SIG-M5 treated with dmso at 0.1 percent for 504 hours (cell line): Measurements from ENCODE around the gene ITPR2.
"Not testable (repeated sequence)": the region's sequence is repeated elsewhere in the genome, so short reads cannot be mapped to it uniquely, and the experiment has no call there.

Source experiments
- DNase-seq: peaks from one replicate; lab custom pipeline; 2025; ENCODE audit not compliant: unreplicated experiment; lab: John Stamatoyannopoulos, UW

The ITPR2 gene

GRCh38 chr12:26533211-26533610, 299.8 kb downstream of the ITPR2 start:
- no peak for DNase-seq

- no peak for DNase-seq
These were observed 302.5 kb downstream of the ITPR2 start for GRCh38 chr12:26530461-26530860.

- no peak for DNase-seq
These were observed 304.1 kb downstream of the ITPR2 start for GRCh38 chr12:26528943-26529342.

- DNase-seq: no peak
These were observed 305.3 kb downstream of the ITPR2 start for GRCh38 chr12:26527682-26528081.

GRCh38 chr12:26524862-26525465, 308.0 kb downstream of the ITPR2 start:
- DNase-seq: no peak

- peak; percentile 92 for DNase-seq
These were observed 309.3 kb downstream of the ITPR2 start for GRCh38 chr12:26523708-26524150.

- no peak for DNase-seq
These were observed 312.1 kb downstream of the ITPR2 start for GRCh38 chr12:26520869-26521268.

- DNase-seq: no peak
These were observed 312.9 kb downstream of the ITPR2 start for GRCh38 chr12:26520109-26520508.

- DNase-seq: no peak
These were observed 313.5 kb downstream of the ITPR2 start for GRCh38 chr12:26519462-26519861.

- DNase-seq: not testable (repeated sequence)
These were observed 315.7 kb downstream of the ITPR2 start for GRCh38 chr12:26517320-26517719.

- no peak for DNase-seq
These were observed 318.6 kb downstream of the ITPR2 start for GRCh38 chr12:26514364-26514763.

- DNase-seq: no peak
These were observed 319.5 kb downstream of the ITPR2 start for GRCh38 chr12:26513363-26514043.

GRCh38 chr12:26512213-26512612, 320.8 kb downstream of the ITPR2 start:
- no peak for DNase-seq

- DNase-seq: no peak
These were observed 322.7 kb downstream of the ITPR2 start for GRCh38 chr12:26510354-26510674.

GRCh38 chr12:26507613-26508012, 325.4 kb downstream of the ITPR2 start:
- no peak for DNase-seq

GRCh38 chr12:26499979-26500640, 332.9 kb downstream of the ITPR2 start:
- DNase-seq: no peak

GRCh38 chr12:26496170-26496569, 336.8 kb downstream of the ITPR2 start:
- DNase-seq: no peak

GRCh38 chr12:26493656-26494055, 339.3 kb downstream of the ITPR2 start:
- DNase-seq: no peak

GRCh38 chr12:26492406-26492805, 340.6 kb downstream of the ITPR2 start:
- no peak for DNase-seq

- DNase-seq: no peak
These were observed 343.1 kb downstream of the ITPR2 start for GRCh38 chr12:26489908-26490307.

- no peak for DNase-seq
These were observed 344.6 kb downstream of the ITPR2 start for GRCh38 chr12:26488351-26488750.

- DNase-seq: peak; percentile 95
These were observed 359.7 kb downstream of the ITPR2 start for GRCh38 chr12:26473291-26473690.
